ENCODE results near the gene RHOT2.
"Not testable (repeated sequence)": the region's sequence is repeated elsewhere in the genome, so short reads cannot be mapped to it uniquely, and the experiment has no call there.

RHOT2 gene

GRCh38 chr16:682493-683395, 14.8 kb downstream of the RHOT2 start:
- no peak for DNase-seq

DNA sequence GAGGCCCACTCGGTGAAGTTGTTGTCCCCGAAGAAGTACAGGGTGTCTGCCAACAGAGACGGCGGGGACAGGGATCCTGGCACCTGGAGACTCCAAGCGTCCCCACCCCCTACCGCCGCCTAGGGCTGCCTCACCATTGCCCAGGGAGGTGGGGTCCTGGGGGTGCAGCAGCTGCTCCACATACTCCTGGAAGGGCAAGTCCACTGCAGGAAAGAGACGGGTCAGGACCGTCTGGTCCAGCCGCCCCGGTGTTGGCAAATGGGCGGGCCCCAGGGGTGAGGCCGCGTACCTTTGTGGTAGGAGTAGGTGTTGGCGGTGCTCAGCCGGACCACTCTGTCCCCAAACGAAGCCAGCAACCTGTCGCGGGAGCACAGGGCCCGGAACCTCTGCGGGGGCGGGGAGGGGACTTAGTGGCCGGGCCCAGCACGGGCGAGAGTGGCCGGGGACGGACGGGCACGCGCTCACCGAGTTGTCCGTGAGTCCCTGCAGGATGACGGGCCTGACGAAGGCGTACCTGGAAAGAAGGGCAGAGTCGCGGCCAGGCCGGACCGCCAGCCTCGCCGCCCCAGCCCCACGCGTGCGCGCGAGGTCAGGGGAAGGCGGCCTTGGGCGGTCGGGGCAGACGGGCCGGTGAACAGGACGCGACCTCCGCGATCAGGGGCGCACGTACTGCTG, 15.6 kb downstream of the RHOT2 start:
- DNase-seq: no peak

GRCh38 chr16:684071-684794, 16.3 kb downstream of the RHOT2 start, which contains the start of gene JMJD8:
JMJD8 (minus strand) TSS chr16:684334; CDS start chr16:684319, 15 bp downstream.
- DNase-seq: peak; percentile 92 to 97 (median 96)

DNA sequence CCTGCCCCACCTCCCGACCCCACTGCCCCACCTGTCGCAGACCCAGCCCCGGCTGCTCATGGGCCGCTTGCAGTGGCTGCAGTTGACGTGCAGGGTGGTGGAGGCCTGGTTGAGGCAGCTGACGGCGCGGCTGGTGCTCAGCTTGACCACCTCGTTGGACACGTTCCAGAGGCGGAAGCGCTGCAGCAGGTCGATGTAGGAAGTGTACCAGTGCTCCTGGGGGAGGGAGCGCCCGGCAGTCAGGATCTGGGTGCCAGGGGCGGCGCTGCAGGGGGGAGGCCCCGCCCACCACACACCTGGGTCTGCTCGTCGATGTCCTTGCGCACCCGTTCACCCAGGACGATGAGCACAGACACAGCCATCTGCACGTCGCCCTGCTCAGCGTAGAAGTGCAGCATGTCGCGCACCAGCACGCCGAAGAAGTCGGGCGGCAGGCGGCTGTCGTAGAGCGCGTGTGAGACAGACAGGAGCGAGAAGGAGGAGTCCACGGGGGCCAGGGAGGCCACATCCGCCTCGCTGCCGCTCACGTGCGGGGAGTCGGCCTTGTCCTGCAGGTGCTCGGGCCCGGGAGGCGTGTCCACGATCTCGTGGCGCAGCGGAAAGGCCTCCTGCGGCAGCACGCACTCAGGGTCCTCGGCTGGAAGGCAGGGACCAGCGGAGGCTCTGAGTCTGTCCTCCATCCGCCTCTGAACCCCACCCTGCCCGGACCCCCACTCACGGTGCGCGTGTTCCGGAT, 17.2 kb downstream of the RHOT2 start:
- no peak for DNase-seq

DNA sequence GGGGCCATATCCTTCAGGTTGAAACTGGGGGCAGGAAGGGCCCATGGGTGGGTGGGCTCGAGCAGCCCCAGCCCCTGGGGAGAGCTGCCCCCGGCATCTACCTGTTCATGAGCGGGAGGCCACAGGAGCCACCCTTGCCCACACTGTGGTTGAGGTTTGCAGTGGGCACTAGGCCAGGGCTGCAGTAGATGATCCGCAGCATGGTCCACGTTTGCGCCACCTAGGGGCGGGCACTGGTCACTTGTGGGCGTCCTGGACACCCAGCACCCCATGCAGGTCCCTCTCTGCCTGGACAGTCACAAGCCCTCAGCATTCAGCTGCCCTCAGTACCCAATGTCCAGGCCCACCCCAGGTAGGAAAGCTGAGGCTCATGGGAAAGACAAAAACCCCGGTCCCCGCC, 18.0 kb downstream of the RHOT2 start:
- DNase-seq: no peak

DNA sequence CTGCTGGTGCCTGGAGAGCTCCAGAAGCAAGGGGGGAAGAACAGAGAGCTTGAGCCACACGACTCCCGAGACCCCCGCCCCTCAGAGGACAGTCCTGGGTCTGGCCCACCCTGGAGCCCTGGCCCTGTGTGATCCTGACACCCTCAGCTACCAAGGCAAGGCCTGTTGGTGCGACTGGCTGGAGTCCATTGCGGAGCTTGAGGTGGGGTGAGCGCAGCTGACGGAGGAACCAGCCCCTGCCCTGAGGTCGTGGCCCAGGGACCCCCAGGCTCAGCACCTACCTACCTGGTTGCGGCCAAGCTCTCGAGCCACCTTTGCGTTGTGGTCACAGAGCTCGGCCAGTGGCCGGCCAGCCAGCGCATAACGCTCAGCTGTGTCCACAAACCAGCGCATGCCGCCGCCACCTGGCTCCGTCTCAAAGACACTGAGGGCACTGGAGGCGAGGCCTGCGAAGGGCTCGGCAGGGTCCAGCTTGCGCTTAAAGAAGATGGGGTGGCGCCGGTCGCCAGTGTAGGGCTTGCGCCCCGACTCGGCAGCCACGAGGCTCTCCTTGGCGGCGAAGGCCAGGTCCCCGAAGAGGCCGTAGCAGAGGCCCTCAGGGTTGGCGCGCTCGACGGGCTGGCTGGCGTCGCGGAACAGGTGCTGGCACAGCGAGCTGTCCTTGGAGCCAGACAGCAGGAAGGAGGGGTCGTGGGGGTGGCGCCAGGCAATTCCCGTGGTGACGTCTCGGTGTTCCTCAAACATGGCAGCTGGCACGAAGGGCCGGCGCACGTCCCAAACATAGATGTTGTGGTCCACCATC, 18.7 kb downstream of the RHOT2 start:
- no peak for DNase-seq

GRCh38 chr16:687499-687898, 19.6 kb downstream of the RHOT2 start:
- DNase-seq: no peak

- no peak for DNase-seq
These were observed 21.4 kb downstream of the RHOT2 start for GRCh38 chr16:689175-689897.

DNA sequence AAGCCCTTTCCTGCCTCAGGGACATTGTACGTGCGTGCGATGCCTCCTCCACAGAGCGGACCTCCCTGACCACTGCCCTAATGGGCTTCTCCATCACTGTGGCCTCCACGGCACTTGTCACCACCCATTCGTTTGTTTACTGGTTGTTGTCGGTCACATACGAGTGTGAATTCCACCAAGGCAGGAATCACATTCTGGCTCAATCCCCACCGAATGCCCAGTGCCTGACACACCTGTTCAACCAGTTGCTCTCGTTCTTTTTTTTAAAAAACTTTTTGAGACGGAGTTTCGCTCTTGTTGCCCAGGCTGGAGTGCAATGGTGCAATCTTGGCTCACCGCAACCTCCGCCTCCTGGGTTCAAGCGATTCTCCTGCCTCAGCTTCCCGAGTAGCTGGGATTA, 23.3 kb downstream of the RHOT2 start:
- DNase-seq: not testable (repeated sequence)

DNA sequence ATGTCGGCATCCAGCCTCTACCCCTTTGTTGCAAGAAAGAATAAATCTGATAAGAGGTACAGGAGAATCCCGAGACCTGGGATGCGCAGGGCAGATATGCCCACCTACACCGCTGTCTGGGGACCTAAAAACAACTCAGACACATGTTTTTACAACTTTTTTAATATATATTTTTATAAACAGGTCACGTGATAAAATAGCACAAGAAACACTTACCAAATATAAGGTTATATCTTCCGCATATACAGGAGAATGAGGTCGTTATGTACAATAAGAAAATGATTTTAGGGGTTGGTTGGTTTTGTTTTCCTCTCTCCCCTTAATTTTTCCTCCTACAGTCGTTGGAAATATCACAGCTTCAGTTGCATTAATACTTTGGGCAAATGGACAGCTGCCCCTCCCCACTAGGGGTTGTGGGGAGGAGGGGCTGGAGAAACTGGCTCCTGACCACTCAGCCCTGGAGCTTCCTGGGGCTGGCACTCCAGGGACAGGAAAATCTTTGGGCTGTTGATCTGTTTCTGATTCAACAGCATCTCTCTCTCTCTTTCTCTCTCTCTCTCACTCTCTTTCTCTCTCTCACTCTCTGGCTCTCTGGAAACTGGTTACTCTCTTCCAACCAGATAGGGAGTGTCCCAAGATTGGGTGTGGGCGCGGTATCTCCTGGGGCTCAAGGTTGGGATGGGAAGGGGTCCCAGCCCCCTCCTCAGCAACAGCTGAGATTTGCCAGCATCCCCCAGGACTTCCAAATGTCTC, 24.6 kb downstream of the RHOT2 start:
- no peak for DNase-seq

GRCh38 chr16:693364-693763, 25.4 kb downstream of the RHOT2 start:
- no peak for DNase-seq

DNA sequence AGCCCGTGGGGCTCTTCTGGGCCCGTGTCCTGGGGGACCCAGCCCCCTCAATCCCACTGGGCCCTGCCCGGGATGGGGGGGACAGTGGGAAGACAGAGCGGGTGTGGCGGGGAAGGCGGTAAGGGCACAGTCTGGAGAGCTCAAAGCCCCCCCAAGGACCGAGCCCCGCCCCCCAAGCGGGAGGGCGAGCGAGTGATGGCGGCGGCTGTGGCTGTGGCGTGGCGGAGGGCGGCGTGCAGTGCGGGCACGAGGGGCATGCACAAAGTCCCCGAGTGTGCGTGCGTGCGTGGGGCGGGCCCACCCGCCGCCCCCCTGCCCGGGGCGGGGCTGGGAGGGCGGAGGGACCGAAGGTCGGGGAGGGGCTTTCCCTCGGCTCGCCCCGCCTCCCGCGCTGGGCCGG, 25.8 kb downstream of the RHOT2 start:
- no peak for DNase-seq

- DNase-seq: no peak
These were observed 26.4 kb downstream of the RHOT2 start for GRCh38 chr16:694187-694862.

- no peak for DNase-seq
These were observed 27.0 kb downstream of the RHOT2 start for GRCh38 chr16:694863-695354.

DNA sequence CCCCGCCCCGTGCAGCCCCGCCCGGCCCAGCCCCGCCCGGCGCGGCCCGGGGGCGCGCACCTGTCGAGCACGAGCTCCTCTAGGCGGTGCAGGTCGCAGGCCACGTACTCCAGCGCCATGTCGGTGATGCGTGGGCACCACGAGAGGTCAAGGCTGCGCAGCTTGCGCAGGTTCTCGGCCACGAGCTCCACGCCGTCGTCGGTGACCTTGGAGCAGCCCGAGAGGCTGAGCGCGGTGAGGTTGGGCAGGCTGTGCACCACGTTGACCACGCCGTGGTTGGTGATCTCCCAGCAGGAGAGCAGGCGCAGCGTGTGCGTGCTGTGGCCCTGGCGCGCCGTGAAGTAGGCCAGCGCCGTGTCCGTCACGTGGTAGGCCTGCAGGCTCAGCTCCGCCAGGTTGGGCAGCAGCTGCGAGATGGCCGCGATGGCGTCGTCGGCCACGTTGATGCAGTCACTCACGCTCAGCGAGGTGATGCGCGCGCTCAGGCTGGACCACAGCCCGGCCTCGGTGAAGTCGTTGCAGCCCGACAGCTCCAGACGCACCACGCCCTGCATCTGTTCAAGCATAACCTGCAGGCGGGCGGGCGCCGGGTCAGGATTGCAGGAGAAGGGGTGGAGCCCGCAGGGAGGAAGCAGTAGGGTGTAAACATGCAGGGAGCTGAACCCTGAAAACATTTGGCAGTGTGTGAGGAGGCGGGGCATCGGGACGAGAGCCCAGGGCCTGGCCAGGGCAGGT, 27.6 kb downstream of the RHOT2 start:
- peak; percentile 47 to 72 (median 60) for DNase-seq

DNA sequence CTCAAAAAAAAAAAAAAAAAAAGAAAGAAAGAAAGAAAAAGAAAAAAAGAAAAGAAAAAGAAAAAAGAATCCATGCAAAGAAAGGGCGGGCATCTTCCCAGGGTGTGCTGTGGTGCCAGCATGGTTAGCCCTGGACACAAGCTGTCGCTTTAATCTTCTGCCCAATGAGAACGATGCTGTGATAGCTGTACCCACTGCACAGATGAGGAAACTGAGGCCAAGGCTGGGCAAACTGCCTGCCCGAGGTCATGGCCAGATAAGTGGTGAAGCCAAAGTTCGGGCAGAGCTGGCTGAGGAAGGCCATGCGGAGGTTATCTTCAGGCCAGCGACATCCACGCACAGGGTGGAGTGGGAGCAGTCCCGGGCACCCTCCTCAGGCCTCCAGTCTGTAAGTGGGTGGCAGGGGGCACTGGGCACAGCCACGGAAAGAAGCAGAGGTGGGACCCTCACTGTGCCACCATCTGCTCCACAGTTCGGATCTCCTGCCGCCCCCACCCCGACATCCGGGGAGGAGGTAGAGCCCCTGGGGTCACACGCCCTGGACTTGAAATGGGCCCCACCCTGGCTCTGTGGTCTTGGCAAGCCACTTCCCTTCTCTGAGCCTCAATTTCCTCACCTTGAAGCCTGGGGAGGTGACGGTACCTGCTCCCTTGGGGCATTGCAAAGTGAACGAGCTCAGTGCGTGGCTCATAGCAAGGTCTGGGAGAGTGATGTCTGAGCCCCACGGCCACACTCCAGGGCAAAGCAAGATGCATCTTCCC, 31.2 kb downstream of the RHOT2 start:
- no peak for DNase-seq

- DNase-seq: peak in 2 of 5 donors; percentile 42 to 56
These were observed 33.0 kb downstream of the RHOT2 start for GRCh38 chr16:700684-701584.

Measured in T-helper 1 cell (primary cell).